ENCODE data around the gene SENP1.

Gene SENP1

GRCh38 chr12:48036818-48037217 is 69.1 kb downstream of the SENP1 start:
- no peak for DNase-seq (ENCODE audit: low spot score)

GRCh38 chr12:48034835-48035805 is 70.8 kb downstream of the SENP1 start:
- no peak for DNase-seq (ENCODE audit: low spot score)

GRCh38 chr12:48033451-48033850 is 72.4 kb downstream of the SENP1 start:
- DNase-seq (ENCODE audit: low spot score) = no peak

GRCh38 chr12:48032597-48032996 is 73.3 kb downstream of the SENP1 start:
- DNase-seq (ENCODE audit: low spot score) = no peak

- no peak for DNase-seq (ENCODE audit: low spot score)
Observed at GRCh38 chr12:48031135-48031960, 74.5 kb downstream of the SENP1 start.

- DNase-seq (ENCODE audit: low spot score) = no peak
Observed at GRCh38 chr12:48030173-48030650, 75.7 kb downstream of the SENP1 start.

- DNase-seq (ENCODE audit: low spot score) = no peak
Observed at GRCh38 chr12:48029491-48030172, 76.2 kb downstream of the SENP1 start.

- no peak for DNase-seq (ENCODE audit: low spot score)
Observed at GRCh38 chr12:48028541-48029431, 77.1 kb downstream of the SENP1 start.

- no peak for DNase-seq (ENCODE audit: low spot score)
Observed at GRCh38 chr12:48027183-48028002, 78.5 kb downstream of the SENP1 start.

GRCh38 chr12:48026060-48026827 is 79.6 kb downstream of the SENP1 start:
- DNase-seq (ENCODE audit: low spot score) = no peak

GRCh38 chr12:48025281-48025680 is 80.6 kb downstream of the SENP1 start:
- no peak for DNase-seq (ENCODE audit: low spot score)

GRCh38 chr12:48024735-48025134 is 81.1 kb downstream of the SENP1 start:
- no peak for DNase-seq (ENCODE audit: low spot score)

GRCh38 chr12:48023386-48023785 is 82.5 kb downstream of the SENP1 start:
- DNase-seq (ENCODE audit: low spot score) = no peak

GRCh38 chr12:48022676-48023385 is 83.0 kb downstream of the SENP1 start:
- no peak for DNase-seq (ENCODE audit: low spot score)

GRCh38 chr12:48022180-48022521 is 83.7 kb downstream of the SENP1 start:
- no peak for DNase-seq (ENCODE audit: low spot score)

GRCh38 chr12:48021485-48022179 is 84.2 kb downstream of the SENP1 start:
- DNase-seq (ENCODE audit: low spot score) = no peak

GRCh38 chr12:48019639-48020265 is 86.1 kb downstream of the SENP1 start:
- no peak for DNase-seq (ENCODE audit: low spot score)

- DNase-seq (ENCODE audit: low spot score) = no peak
Observed at GRCh38 chr12:48018618-48018995, 87.3 kb downstream of the SENP1 start.
